ENCODE measurements around the gene PPOX. TPM values are rescaled to one million over a fixed set of nuclear protein-coding genes. Genes with fewer than 3 reads are reported as not detected.

Gene PPOX
- total RNA-seq, 1 donor from 2014 or later, result 40.7 TPM

DNA sequence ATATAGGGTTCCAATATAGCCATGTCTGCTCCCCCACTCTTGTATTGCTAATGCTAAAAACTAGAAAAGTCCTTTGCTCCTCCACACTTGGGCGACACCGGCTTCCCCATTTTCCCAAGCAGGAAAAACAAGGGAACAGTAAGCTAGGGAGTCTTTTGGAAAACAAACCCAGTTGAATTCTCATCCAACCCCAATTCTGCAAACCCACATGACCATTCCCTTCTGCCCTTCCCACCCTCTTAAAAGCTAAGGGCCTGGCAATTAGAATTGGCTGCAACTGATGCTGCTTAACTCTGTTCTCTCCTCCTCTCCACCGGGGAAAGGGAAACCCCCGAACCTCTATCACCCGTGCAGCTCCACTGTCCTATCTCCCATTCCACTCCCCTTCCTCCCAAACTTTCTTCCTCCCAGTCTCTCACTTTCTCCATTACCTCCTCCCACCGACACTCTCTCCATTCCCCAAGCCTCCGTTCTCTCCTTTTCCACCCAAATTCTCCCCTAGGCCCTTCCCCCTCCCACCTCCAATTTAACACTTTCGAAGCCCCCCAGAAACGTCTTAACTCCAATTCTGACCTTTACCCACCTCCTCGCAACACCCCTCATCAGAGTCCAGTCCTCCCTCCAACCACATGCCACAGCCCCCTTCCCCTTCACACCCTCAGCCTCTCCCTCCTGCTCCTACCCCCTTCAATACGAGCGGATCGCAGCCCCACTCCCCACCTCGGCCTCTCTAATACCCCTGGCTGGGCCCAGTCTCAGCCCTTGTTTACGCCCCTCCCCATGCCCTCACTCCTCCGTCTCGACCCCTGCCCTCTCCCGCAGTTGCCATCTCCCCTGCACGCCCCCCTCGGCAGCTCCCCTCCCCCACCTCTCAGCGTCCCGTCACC is 34.5 kb upstream of the PPOX start:
- peaks cover 43% of the 10 kb centered on the region for H3K36me3 Mint-ChIP-seq (ENCODE audit: low read depth)
- peaks cover 41% of the 10 kb centered on the region for H3K4me1 Mint-ChIP-seq
- DNase-seq, result no peak
- no peak overlapping the region for H3K27ac Mint-ChIP-seq
- ChIA-PET POLR2A (interaction anchor here (0.6 to 3.5 kb wide), 20 partner anchors 7 to 1042 kb away, joined by 3 to 41 read pairs (median 6); partner anchors contain the start of genes ARHGAP30, B4GALT3, KLHDC9 and NDUFS2), CTCF (interaction anchor here (1.4 to 2.4 kb wide), 3 partner anchors 14 to 60 kb away, joined by 5 to 7 read pairs (median 5); partner anchors contain the start of genes NIT1 and PFDN2)
- H3K27me3 Mint-ChIP-seq, result no peaks in the 10 kb centered on the region
- intact Hi-C loops (cut with micrococcal nuclease), result loop anchor here (1.0 to 2.0 kb wide), 8 partner anchors 13 to 295 kb away; partner anchors contain the start of genes ARHGAP30, B4GALT3, KLHDC9 and NIT1
- no peaks in the 10 kb centered on the region for H3K9me3 Mint-ChIP-seq
- no peak for ATAC-seq (ENCODE audit: low read depth)
- no peak overlapping the region for H3K4me3 Mint-ChIP-seq
- TF ChIP-seq, protein P1, sequence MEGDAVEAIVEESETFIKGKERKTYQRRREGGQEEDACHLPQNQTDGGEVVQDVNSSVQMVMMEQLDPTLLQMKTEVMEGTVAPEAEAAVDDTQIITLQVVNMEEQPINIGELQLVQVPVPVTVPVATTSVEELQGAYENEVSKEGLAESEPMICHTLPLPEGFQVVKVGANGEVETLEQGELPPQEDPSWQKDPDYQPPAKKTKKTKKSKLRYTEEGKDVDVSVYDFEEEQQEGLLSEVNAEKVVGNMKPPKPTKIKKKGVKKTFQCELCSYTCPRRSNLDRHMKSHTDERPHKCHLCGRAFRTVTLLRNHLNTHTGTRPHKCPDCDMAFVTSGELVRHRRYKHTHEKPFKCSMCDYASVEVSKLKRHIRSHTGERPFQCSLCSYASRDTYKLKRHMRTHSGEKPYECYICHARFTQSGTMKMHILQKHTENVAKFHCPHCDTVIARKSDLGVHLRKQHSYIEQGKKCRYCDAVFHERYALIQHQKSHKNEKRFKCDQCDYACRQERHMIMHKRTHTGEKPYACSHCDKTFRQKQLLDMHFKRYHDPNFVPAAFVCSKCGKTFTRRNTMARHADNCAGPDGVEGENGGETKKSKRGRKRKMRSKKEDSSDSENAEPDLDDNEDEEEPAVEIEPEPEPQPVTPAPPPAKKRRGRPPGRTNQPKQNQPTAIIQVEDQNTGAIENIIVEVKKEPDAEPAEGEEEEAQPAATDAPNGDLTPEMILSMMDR (IDR thresholded peaks at IDR 0.05), result no peak

DNA sequence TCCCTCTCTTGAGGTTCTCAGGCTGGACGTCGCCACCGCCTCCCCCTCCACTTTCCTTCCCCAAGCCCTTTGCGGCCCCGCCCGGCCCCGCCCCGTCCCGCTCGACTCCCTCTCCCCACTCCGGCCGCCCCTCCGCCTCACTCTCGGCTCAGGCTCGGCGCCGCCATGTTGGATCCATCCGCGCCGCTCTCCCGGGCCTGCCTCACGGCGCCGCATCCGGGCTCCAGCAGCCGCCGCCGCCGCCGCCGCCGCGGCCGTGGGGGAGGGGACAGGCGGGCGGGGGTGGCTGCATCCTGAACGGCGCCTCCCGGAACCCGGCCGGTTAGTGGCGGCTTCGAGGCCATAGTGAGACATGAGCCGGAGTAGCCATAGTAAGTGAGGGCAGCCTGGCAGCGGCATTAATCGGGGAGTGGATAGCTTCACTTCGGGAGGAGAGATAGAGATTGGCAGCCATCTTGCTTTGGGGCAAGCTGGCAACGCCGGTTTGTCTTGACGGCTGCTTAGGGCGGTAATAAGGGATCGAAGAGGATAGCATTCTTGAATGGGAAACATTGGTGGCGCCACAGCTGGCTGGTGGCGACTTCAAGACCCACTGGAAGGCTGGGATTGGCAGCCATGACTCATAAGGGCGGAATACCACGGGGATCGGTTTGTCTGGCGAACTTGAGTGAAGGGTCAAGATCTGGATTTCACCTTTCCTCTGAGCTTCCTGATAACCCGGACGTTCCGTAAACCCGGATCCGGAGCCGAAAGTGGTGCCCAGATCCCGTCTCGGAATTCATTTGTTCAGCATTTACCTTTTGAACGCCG is 33.6 kb upstream of the PPOX start, which contains the start of gene DEDD:
DEDD (minus strand) TSS at position 258 of the 810 bp plus-strand sequence. CDS start 8,205 bp downstream, outside the sequence.
- ChIA-PET POLR2A (interaction anchor here (0.5 to 3.5 kb wide), 25 partner anchors 8 to 1042 kb away, joined by 3 to 41 read pairs (median 5); partner anchors contain the start of genes ARHGAP30, B4GALT3, KLHDC9 and NDUFS2), CTCF (interaction anchor here (0.7 to 2.4 kb wide), 6 partner anchors 15 to 381 kb away, joined by 3 to 7 read pairs (median 5); partner anchors contain the start of genes NIT1 and PFDN2)
- Mint-ChIP-seq H3K4me3 (no peak within 1 kb of the TSS), H3K27ac (no peak within 1 kb of the TSS), H3K9me3 (no peaks in the 10 kb centered on the region), H3K27me3 (no peaks in the 10 kb centered on the region), H3K4me1 (peaks cover 33% of the 10 kb centered on the region), H3K36me3 (ENCODE audit: low read depth) (peaks cover 34% of the 10 kb centered on the region)
- ATAC-seq (ENCODE audit: low read depth), result peak; percentile 92
- peak; percentile 88 for DNase-seq
- intact Hi-C loops (cut with micrococcal nuclease), result loop anchor here (1.0 to 2.0 kb wide), 8 partner anchors 14 to 296 kb away; partner anchors contain the start of genes ARHGAP30, B4GALT3, KLHDC9 and NIT1
- TF ChIP-seq, protein P1 (IDR thresholded peaks at IDR 0.05), result no peak

DNA sequence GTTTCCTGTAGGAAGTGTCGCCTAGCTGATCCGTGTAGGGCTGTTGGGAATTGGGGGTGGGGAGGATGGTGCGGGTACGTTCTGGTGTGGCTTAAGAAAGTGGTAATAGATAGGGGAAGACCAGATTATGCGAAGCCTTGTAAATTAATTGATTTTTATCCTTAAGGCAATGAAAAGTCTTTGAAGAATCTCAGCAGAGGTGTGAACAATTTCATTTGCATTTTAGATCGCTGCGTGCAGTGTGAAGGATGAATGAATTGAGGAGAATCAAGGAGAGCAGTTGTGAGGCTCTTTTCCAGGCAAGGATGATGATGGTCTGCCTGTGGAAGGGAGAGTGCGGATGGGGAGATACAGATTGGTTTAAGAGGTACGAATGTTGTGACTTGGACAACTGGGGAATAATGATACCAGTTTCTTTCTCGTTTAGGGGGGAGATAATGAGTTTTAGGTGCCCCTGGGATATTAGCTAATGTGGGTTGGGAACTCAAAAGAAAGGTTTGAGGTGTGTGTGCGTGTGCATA is 32.9 kb upstream of the PPOX start:
- ATAC-seq (ENCODE audit: low read depth) (peak; percentile 3), DNase-seq (no peak)
- CTCF ChIA-PET, result interaction anchor here (0.7 to 2.4 kb wide), 6 partner anchors 16 to 381 kb away, joined by 3 to 7 read pairs (median 5); partner anchors contain the start of genes NIT1 and PFDN2
- H3K9me3 Mint-ChIP-seq, result no peaks in the 10 kb centered on the region
- POLR2A ChIA-PET, result interaction anchor here (0.7 to 3.5 kb wide), 22 partner anchors 9 to 733 kb away, joined by 3 to 41 read pairs (median 5); partner anchors contain the start of genes ARHGAP30, B4GALT3, KLHDC9 and NDUFS2
- TF ChIP-seq, protein P1 (IDR thresholded peaks at IDR 0.05), result no peak
- H3K27me3 Mint-ChIP-seq, result no peaks in the 10 kb centered on the region
- peaks cover 27% of the 10 kb centered on the region for H3K36me3 Mint-ChIP-seq (ENCODE audit: low read depth)
- H3K4me3 Mint-ChIP-seq, result no peak overlapping the region
- intact Hi-C loops (cut with micrococcal nuclease), result loop anchor here (2.0 kb wide), 1 partner anchor 296 kb away; no protein-coding TSS in a partner anchor
- H3K4me1 Mint-ChIP-seq, result peaks cover 28% of the 10 kb centered on the region
- no peak overlapping the region for H3K27ac Mint-ChIP-seq

DNA sequence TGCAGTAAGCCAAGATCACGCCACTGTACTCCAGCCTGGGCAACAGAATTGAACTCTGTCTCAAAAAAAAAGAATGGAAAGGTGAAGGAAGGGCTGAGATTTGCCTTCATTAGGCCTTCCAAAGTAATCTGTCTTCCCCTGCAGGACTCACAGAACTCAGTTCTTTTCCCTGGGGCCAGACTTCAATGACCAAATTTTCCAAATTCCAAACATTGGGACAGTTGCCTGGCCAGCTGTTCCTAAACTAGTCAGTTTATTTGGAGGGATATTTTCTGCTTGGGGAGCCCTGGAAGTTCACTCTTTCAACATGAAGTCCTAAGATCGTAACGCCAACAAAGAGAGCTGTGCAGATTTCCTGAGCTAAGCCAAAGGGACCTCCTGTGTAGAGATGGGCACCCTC is 28.3 kb upstream of the PPOX start:
- Mint-ChIP-seq H3K4me1 (peaks cover 4% of the 10 kb centered on the region), H3K9me3 (no peaks in the 10 kb centered on the region), H3K27ac (no peak overlapping the region), H3K4me3 (no peak overlapping the region), H3K36me3 (ENCODE audit: low read depth) (peaks cover 4% of the 10 kb centered on the region), H3K27me3 (no peaks in the 10 kb centered on the region)
- DNase-seq (no peak), ATAC-seq (ENCODE audit: low read depth) (no peak)
- POLR2A ChIA-PET, result interaction anchor here (0.8 to 1.2 kb wide), 3 partner anchors 20 to 89 kb away, joined by 3 to 5 read pairs (median 4); partner anchors contain the start of genes KLHDC9, NIT1 and PFDN2
- intact Hi-C loops (cut with micrococcal nuclease), result no loop called here
- CTCF ChIA-PET, result interaction anchor here (1.0 to 5.4 kb wide), 9 partner anchors 16 to 301 kb away, joined by 3 to 37 read pairs (median 4); partner anchors contain the start of gene ITLN2
- TF ChIP-seq, protein P1 (IDR thresholded peaks at IDR 0.05), result no peak

Measured in activated B cell treated with CpG ODN at 0.5 μM for 24 hours (primary cell).